HG03521 (cell line): Measurements from ENCODE around the gene RAI1.
"Not testable (repeated sequence)": the region's sequence is repeated elsewhere in the genome, so short reads cannot be mapped to it uniquely, and the experiment has no call there.

Source experiments
- ATAC-seq: cut with Tn5 transposase; IDR thresholded peaks from one replicate; pipeline ENCODE4 v1.9.1; 2021; ENCODE audit warnings: mild to moderate bottlenecking, moderate library complexity; ENCODE audit not compliant: unreplicated experiment

The RAI1 gene

DNA sequence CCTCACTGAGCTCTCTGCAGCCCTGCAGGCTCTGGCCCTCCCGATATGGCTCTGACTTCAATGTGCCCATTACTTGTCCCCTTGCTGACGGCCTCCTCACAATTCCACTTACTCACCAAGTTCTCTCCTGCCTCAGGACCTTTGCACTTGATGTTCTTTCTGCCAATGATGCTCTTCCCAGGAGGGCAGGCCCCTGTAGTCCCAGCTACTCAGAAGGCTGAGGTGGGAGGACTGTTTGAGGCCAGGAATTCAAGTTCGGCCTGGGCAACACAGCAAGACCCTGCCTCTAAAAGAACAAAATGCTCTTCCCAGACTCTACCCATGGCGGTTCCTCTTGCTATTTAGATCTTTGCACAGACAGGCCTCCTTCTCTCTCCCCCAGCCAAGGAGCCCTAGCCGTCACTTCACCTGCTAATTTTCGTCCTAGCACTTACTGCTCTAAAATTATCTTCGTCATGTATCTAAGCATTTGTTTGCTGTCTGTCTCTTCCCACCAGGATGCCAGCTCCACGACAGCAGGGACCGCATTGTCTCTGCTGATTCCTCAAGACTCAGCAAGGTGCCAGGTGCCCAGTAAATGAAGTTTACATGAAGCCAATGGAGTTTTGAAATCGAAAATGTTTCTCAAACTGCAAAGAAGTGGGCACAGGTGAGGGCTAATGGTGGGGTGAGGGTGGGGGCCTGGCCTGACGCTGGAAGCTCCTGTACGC lies 626 bp upstream of the RAI1 start:
- no peak for ATAC-seq

- peak; percentile 26 for ATAC-seq
Measured at GRCh38 chr17:17681744-17682292, 560 bp downstream of the RAI1 start.

GRCh38 chr17:17682293-17682736 lies 1.1 kb downstream of the RAI1 start:
- peak; percentile 43 for ATAC-seq

DNA sequence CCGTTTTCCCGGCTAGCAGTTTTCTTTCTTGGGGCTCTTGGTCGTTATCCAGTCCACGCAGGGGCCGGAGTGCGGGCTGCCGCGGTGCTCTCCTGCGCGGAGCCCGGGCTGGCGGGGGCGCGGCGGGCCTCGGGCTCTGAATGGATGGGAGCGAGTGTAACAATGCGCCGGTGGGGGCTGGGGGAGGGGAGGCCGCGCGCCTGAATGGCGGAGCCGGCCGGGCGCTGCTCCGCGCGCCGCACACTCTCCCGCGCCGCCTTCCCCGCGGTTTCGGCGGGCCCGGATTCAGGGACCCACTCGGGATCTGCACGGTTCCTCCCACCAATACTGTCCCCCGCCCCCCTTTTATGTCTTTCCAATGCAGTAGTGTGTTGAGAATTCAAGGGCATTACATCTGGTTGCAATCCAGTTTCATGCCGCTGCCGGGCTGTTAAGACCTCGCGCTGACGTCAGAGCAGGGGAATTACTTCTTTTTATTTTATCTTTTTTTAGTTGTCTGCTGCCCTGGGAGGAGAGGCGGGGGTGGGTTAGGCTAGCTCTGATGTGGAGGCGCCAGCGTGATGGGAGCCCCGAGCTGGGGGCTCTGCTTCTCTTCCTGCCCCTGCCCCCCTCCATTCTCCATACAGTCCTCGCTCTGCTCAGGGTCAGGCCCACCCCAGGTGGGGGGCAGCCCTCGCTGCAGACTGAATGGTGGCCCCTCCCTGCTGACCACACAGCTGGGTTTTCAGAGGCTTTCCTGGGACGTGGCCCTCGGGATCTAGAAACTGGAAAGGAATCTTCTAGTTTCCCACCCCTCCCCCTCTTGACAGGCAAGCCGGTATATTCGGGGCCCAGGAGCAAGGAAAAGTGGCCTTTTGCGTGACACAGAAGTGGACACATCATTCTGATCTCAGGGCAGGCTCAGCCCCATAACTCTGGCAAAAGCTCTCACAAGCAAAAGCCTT lies 1.8 kb downstream of the RAI1 start:
- peak; percentile 21 for ATAC-seq

- no peak for ATAC-seq
Measured at GRCh38 chr17:17683710-17684365, 2.6 kb downstream of the RAI1 start.

GRCh38 chr17:17684906-17685774 lies 3.9 kb downstream of the RAI1 start:
- no peak for ATAC-seq

GRCh38 chr17:17685775-17686291 lies 4.6 kb downstream of the RAI1 start:
- no peak for ATAC-seq

DNA sequence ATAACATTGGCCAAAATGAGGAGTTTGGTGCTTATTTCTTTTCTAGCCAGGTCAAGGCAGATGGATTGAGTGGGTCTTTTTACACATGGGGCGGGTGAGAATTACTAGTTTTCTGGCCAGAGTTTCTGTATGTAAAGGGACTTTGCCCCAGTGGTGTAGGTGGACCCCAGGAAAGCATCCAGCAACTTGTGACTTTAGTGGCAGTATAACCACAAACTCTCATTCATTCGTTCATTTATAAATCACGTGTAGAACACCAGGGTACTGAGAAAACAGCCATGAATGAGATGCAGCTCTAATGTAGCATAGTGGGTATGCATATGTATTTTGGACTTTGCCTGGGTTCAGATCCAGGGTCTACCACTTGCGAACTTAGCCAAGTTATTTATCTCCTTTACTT lies 8.1 kb downstream of the RAI1 start:
- ATAC-seq = no peak

DNA sequence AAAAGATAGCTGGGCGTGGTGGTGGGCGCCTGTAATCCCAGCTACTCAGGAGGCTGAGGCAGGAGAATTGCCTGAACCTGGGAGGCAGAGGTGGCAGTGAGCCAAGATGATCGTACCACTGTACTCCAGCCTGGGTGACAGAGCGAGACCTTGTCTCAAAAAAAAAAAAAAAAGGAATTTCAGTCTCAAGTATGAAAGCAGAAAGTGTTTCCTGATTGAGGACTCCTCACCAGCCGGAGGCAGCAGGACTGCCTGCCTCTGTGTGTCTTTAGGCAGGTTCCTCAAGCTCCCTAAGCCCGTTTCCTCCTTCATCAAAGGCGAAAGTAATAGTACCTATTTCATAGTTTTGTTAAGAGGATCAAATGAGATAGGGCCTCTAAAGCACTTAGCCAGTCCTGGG lies 9.0 kb downstream of the RAI1 start:
- ATAC-seq = not testable (repeated sequence)

GRCh38 chr17:17691468-17692263 lies 10.4 kb downstream of the RAI1 start:
- no peak for ATAC-seq

GRCh38 chr17:17692353-17693252 lies 11.3 kb downstream of the RAI1 start:
- ATAC-seq = no peak

DNA sequence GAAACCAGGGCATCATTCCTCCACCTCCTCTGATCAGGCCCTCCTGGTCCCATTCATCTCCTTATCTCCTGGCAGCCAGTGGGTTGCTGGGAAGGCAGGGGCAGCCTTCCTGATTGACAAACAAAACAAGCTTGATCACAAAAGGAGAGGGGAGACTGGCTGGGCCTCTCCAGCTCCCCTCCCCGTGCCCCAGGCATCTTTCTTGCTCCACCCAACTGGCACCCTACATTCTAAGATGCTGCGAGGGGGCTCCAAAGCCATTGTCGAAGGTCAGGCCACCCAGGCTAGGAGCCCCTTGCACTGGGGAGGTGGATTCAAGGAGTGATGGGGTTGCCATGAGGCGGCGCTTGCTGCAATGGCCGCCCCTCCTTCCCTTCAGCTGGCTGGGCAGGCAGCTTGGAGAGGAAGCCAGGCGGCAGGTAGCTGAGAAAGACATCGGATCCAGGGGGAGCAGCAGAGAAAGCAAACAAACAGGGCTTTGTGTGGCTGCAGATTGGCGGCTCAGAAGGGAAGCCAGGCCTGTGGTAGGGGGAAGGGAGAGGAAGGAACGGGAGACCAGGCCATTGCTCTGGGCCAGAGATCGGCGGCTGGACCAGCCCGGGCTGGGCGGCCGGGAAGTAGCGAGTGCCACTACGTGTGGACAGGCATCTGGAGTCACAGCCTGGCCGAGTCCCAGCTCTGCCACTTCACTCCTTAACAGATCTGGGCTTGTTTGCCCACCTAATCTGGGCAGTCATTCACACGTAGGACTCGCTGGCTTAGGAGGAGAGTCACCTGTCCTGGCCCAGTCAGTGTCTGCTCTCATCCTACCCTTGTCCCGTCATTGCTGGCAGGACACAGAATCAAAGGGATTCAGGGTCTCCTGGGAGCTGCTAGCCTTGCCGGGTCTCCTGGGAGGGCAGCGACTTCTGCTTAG lies 12.3 kb downstream of the RAI1 start:
- ATAC-seq = no peak

DNA sequence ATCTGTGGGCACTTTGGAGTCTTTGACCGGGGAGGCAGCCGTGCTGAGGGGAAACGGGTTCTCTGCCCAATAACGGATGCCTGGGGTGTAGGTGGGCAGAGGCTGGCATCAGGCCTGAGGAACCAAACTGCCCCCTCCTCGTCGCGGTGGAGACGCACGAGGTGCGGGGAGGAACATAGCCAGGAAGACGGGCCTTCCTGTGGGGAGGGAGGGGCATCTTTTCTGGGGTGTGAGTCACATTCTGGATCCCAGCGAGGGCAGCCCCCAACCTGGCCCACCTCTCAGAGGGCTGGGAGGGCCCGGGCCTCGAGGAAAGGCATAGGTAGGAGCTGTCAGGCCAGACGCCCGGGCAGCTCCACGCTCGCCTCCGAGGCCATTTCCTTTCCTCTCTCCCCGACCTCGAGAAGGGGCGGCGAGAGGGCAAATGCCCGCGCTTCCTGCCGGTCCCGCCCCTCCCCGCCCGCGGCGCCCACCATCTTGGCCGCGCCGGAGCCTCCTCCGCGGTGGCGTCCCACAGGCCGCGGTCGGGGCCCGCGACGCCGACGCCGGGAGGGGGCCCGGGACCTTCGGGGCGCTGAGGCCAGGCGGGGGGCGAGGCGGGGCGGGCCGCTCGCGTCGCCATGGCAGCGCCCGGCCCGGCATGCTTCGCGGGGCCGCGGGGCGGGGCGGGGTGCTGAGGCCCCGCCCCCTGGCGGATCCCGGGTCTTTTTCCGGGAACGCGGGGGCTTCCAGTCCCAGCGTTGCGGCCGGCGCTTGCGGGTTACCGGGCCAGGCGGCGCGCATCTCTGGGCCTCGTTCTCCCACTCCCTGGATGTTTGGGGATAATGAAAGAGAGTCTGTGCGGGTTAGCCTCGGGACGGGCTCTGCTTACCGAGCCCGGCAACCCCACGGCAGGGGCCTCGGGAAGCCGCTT lies 13.2 kb downstream of the RAI1 start:
- peak; percentile 61 for ATAC-seq

- ATAC-seq = no peak
Measured at GRCh38 chr17:17696085-17696484, 14.8 kb downstream of the RAI1 start.

DNA sequence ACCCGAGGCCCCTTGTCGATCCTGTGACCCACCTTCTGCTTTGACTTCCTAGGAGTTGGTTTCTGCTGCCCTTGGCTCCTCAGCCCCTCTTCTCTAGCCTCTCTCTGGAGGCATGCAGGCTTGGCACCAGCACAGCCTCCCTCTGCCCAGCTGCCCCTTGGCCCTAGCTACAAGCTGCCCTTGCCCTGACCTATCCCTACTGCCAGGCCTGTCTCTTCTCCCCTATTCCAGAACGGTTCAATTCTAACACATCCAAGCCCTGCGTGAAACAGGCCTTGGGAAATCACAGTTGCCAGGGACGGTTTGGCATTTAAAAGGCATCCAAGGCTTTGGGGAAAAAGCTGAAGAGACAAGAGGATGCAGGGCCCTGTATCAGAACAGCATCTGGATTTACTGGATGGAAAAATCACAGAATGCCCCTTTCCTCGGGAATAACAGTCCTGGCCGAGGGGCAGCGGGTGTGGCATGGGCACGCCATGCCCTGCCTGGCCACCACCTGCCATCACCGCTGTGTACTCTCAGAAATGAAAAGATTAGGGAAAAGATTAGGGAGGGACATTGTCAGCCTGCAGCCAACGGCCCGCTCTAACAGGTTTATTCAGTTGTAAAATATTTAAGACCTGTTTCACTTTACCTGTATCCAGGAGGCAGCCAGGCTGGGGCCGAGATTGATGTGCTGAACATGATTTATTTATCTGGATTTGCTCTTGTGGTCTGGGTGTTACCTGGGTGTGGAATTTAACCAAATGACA lies 15.8 kb downstream of the RAI1 start:
- no peak for ATAC-seq
